C4-2B (cell line): ENCODE results near the gene BNC2.

Experiments used
- ZFX ChIP-seq: fragments of 450-650 bp; IDR thresholded peaks from 2 replicates; pipeline ENCODE4 v1.6.1; 2017
- TF ChIP-seq, protein P1 (sequence below): fragments of 450-650 bp; conservative IDR thresholded peaks from 2 replicates; pipeline ENCODE4 v1.5.1; 2017; ENCODE audit warnings: mild to moderate bottlenecking

GRCh38 chr9:16689351-16689938 is 181.0 kb downstream of the BNC2 start:
- TF ChIP-seq, protein P1, sequence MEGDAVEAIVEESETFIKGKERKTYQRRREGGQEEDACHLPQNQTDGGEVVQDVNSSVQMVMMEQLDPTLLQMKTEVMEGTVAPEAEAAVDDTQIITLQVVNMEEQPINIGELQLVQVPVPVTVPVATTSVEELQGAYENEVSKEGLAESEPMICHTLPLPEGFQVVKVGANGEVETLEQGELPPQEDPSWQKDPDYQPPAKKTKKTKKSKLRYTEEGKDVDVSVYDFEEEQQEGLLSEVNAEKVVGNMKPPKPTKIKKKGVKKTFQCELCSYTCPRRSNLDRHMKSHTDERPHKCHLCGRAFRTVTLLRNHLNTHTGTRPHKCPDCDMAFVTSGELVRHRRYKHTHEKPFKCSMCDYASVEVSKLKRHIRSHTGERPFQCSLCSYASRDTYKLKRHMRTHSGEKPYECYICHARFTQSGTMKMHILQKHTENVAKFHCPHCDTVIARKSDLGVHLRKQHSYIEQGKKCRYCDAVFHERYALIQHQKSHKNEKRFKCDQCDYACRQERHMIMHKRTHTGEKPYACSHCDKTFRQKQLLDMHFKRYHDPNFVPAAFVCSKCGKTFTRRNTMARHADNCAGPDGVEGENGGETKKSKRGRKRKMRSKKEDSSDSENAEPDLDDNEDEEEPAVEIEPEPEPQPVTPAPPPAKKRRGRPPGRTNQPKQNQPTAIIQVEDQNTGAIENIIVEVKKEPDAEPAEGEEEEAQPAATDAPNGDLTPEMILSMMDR = no peak
- TF ChIP-seq ZFX = no peak
